Neutrophil (primary cell): ENCODE results near the gene SOAT2.

ENCODE experiments used
- H3K27ac ChIP-seq: fragments of 200-600 bp; sonication (generic); 2 replicates; pipeline ENCODE4 v1.5.1; 2016; ENCODE audit warnings: mild to moderate bottlenecking, moderate library complexity
- H3K27me3 ChIP-seq: fragments of 200-600 bp; sonication (generic); 2 replicates; pipeline ENCODE4 v1.6.0; 2016; ENCODE audit warnings: mild to moderate bottlenecking
- H3K36me3 ChIP-seq: fragments of 200-600 bp; sonication (generic); 2 replicates; pipeline ENCODE4 v1.5.1; 2017
- H3K4me1 ChIP-seq, 2 experiments: fragments of 200-600 bp in 1 of 2; sonication (generic) in 1 of 2; 1 replicate in 1 of 2; 2 replicates in 1 of 2; pipeline versions ENCODE4 v1.5.1 to v1.6.1; 2013 to 2016; ENCODE audit warnings: low read depth in 1 of 2, low read length in 1 of 2, mild to moderate bottlenecking in 1 of 2, moderate library complexity in 1 of 2; ENCODE audit not compliant: control insufficient read depth in 1 of 2, insufficient read depth in 1 of 2
- H3K4me3 ChIP-seq, 2 experiments: fragments of 200-600 bp in 1 of 2; sonication (generic) in 1 of 2; 1 replicate in 1 of 2; 2 replicates in 1 of 2; pipeline ENCODE4 v1.5.1; 2013 to 2016; ENCODE audit warnings: low read depth in 1 of 2, low read length in 1 of 2, mild to moderate bottlenecking in 1 of 2, moderate library complexity in 1 of 2
- H3K9me3 ChIP-seq: fragments of 200-600 bp; sonication (generic); 2 replicates; pipeline ENCODE4 v1.5.1; 2016
- TF ChIP-seq, protein P1 (sequence below): fragments of 200-600 bp; sonication (generic); IDR thresholded peaks from 2 replicates; pipeline ENCODE4 v1.5.1; 2016; ENCODE audit warnings: antibody characterized with exemption

The SOAT2 gene

DNA sequence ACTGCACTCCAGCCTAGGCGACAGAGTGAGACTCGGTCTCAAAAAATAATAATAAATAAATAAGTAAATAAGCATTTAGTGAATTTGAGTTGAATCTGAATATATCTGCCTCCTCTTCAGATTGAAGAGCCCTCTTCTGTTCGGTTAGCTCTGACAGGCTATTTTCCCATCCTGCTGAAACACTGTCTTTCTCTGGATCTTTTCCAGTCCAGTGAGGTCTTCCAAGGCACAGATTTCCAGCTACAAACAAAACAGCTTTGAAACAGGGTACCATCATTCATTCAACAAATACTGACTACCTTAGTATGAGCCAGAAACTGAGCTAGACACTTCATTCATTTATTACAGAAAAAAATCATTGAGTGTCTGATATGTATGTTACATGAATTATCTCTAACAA, 16.9 kb upstream of the SOAT2 start:
- H3K27ac ChIP-seq: no peak overlapping the region
- H3K36me3 ChIP-seq: no peaks in the 10 kb centered on the region
- H3K4me3 ChIP-seq: no peak overlapping the region
- peaks cover 7% of the 10 kb centered on the region for H3K27me3 ChIP-seq
- H3K9me3 ChIP-seq: no peaks in the 10 kb centered on the region
- TF ChIP-seq, protein P1, sequence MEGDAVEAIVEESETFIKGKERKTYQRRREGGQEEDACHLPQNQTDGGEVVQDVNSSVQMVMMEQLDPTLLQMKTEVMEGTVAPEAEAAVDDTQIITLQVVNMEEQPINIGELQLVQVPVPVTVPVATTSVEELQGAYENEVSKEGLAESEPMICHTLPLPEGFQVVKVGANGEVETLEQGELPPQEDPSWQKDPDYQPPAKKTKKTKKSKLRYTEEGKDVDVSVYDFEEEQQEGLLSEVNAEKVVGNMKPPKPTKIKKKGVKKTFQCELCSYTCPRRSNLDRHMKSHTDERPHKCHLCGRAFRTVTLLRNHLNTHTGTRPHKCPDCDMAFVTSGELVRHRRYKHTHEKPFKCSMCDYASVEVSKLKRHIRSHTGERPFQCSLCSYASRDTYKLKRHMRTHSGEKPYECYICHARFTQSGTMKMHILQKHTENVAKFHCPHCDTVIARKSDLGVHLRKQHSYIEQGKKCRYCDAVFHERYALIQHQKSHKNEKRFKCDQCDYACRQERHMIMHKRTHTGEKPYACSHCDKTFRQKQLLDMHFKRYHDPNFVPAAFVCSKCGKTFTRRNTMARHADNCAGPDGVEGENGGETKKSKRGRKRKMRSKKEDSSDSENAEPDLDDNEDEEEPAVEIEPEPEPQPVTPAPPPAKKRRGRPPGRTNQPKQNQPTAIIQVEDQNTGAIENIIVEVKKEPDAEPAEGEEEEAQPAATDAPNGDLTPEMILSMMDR: no peak
- H3K4me1 ChIP-seq: no peaks in the 10 kb centered on the region

DNA sequence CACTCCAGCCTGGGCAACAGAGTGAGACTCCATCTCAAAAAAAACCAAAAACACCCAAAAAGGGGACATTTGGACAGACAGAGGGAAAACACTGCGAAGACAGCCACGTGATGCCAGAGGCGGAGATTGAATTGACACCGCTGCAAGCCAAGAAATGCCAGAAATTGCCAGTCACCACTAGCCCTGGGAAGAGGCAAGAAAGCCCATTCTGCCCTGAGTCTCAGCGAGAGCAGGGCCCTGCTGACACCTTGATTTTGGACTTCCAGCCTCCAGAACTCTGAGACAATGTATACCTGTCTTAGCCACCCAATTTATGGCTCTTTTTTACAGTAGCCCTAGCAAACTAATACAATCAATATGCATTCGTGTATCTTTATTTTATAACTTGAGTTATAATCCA, 13.2 kb upstream of the SOAT2 start:
- TF ChIP-seq, protein P1: no peak
- no peak overlapping the region for H3K27ac ChIP-seq
- no peak overlapping the region for H3K4me3 ChIP-seq
- peaks cover 7% of the 10 kb centered on the region for H3K27me3 ChIP-seq
- no peaks in the 10 kb centered on the region for H3K9me3 ChIP-seq
- peaks cover 8 to 13% of the 10 kb centered on the region in 2 experiments for H3K4me1 ChIP-seq
- H3K36me3 ChIP-seq: no peaks in the 10 kb centered on the region

DNA sequence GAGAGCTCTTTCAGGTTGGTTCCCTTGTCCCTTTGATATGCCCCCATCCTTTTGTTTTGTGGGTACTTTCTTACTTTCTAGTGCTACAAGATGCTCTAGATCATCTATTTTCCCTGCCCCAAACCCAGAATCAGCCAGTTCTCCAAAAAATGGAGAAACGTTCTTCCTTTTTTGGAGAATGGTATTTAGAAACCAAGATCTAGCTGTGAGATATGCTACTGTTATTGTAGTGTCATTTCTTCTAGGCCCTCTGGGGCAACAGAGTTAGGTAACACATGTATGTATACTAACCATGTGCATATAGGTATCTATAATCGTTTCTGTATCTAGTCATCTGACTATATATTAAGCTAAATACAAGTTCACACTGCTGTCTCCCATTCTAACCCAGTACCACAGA, 12.7 kb upstream of the SOAT2 start:
- H3K4me1 ChIP-seq: peaks cover 8 to 13% of the 10 kb centered on the region in 2 experiments
- H3K27me3 ChIP-seq: peaks cover 10% of the 10 kb centered on the region
- TF ChIP-seq, protein P1: no peak
- no peaks in the 10 kb centered on the region for H3K9me3 ChIP-seq
- no peak overlapping the region for H3K4me3 ChIP-seq
- H3K36me3 ChIP-seq: no peaks in the 10 kb centered on the region
- H3K27ac ChIP-seq: no peak overlapping the region

DNA sequence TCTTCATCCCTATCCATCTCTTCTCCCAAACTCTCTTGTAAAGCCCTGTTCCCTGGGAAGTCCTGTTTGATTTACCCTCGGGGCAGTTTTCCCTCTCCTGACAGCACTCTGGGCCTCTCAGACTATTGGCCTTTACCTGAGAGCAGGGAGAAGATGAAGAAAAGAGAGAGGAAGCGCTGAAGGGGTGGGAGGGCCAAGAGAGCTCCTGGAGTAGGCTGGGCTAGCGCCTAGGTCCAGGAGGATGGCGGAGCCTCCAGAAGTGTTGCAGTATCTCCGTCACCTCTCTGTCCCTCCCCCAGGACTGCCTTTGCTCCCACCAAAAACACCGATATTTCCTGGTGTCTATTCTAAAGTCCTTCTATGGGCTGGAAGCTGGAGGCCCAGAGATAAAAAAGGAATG, 11.5 kb upstream of the SOAT2 start:
- H3K27me3 ChIP-seq: peaks cover 19% of the 10 kb centered on the region
- no peak overlapping the region for H3K4me3 ChIP-seq
- H3K9me3 ChIP-seq: no peaks in the 10 kb centered on the region
- H3K36me3 ChIP-seq: no peaks in the 10 kb centered on the region
- TF ChIP-seq, protein P1: no peak
- no peak overlapping the region for H3K27ac ChIP-seq
- H3K4me1 ChIP-seq: peaks cover 8 to 13% of the 10 kb centered on the region in 2 experiments

DNA sequence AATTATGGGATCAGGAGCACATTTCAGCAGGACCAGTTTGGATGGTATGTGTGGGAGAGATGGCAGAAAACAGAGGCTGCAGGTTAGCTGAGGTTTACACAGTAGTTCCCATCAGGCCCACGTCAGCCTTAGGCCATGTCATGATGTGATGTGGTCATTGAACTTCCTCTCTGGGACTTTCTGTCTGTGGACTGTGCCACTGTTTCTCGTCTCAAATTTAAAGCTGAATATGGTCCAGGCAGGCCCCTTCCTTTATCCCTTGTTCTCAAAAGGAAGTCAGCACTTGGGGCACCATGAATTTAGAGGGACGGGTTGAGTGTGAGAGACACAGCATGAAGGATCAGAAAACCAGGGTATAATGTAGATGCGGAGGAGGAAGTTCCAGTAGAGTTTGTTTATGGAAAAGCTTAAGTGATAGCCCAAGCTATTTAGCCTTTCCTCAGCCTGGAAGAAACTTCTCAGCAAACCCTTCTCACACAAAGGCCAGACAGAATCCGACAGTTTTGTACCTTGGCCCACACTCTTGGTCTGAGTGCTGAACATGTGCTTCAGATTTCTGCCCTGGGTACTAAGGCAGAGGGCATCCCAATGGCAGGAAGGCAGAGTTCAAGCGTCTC, 9.4 kb upstream of the SOAT2 start:
- Histone ChIP-seq H3K27me3 (peaks cover 36% of the 10 kb centered on the region), H3K4me1 (peaks cover 24 to 27% of the 10 kb centered on the region in 2 experiments), H3K27ac (peak overlapping the region; percentile 71), H3K36me3 (no peaks in the 10 kb centered on the region), H3K9me3 (no peaks in the 10 kb centered on the region), H3K4me3 (no peak overlapping the region)
- TF ChIP-seq, protein P1: no peak
